IMR-90 (cell line): ENCODE measurements around the gene DUSP22. TPM values are rescaled to one million over a fixed set of nuclear protein-coding genes. Genes with fewer than 3 reads are reported as not detected.

ENCODE experiments used
- ATAC-seq: fragments of 200-7000 bp; cut with Tn5 transposase; 2 replicates; pipeline ENCODE4 v1.9.1; 2020; ENCODE audit warnings: low read depth, mild to moderate bottlenecking, moderate library complexity
- BruUV-seq: library from RNA; stranded (reverse); fragments of 400-500 nt; replicated peaks from 2 replicates; lab custom pipeline; 2021; lab: Mats Ljungman, UMichigan
- CTCF ChIA-PET: fragments of 300-600 bp; formaldehyde crosslinking; extraction: SDS; loops from one replicate; lab custom pipeline; 2021; ENCODE audit warnings: antibody characterized with exemption; lab: Yijun Ruan, JAX
- POLR2A ChIA-PET: fragments of 300-600 bp; sonication (Branson Sonifier 250); formaldehyde crosslinking; loops from one replicate; lab custom pipeline; 2022; ENCODE audit warnings: antibody characterized with exemption; ENCODE audit not compliant: unreplicated experiment; lab: Charles Lee
- DNase-seq: peaks from one replicate; pipeline ENCODE4 v3.0.0; 2013
- H2AFZ ChIP-seq: replicated peaks from 2 replicates; pipeline ENCODE3; 2013; ENCODE audit warnings: low read length, mild to moderate bottlenecking; ENCODE audit not compliant: poor library complexity
- H2AK5ac ChIP-seq: 2 replicates; pipeline ENCODE4 v1.6.1; 2013; ENCODE audit warnings: low read depth, low read length, inconsistent platforms
- H2AK9ac ChIP-seq: replicated peaks from 2 replicates; pipeline ENCODE3; 2013; ENCODE audit warnings: mild to moderate bottlenecking, low read depth, low read length, moderate library complexity; ENCODE audit not compliant: poor library complexity
- H2BK120ac ChIP-seq: 2 replicates; pipeline ENCODE4 v1.6.1; 2013; ENCODE audit warnings: low read depth, low read length, inconsistent platforms
- H2BK15ac ChIP-seq: 3 replicates; pipeline ENCODE4 v1.6.1; 2013; ENCODE audit warnings: low read depth, low read length, inconsistent platforms
- H2BK20ac ChIP-seq: 2 replicates; pipeline ENCODE4 v1.6.1; 2013; ENCODE audit warnings: low read depth, mild to moderate bottlenecking, inconsistent platforms, low read length, moderate library complexity
- H2BK5ac ChIP-seq: 2 replicates; pipeline ENCODE4 v1.6.1; 2013; ENCODE audit warnings: mild to moderate bottlenecking, low read depth, low read length, inconsistent platforms; ENCODE audit not compliant: poor library complexity, severe bottlenecking
- H3K14ac ChIP-seq: replicated peaks from 2 replicates; pipeline ENCODE4 v1.6.1; 2013; ENCODE audit warnings: low read depth, low read length, inconsistent platforms
- H3K18ac ChIP-seq: 2 replicates; pipeline ENCODE4 v1.6.1; 2013; ENCODE audit warnings: low read depth, low read length, control low read depth
- H3K23ac ChIP-seq: 2 replicates; pipeline ENCODE4 v1.6.1; 2013; ENCODE audit warnings: low read depth, low read length, inconsistent platforms
- H3K27ac ChIP-seq: 2 replicates; pipeline ENCODE4 v1.5.1; 2013; ENCODE audit warnings: mild to moderate bottlenecking, control low read depth, low read length; ENCODE audit not compliant: insufficient read depth
- H3K27me3 ChIP-seq: 2 replicates; pipeline ENCODE4 v1.6.1; 2013; ENCODE audit warnings: low read length; ENCODE audit not compliant: control insufficient read depth, insufficient read depth
- H3K36me3 ChIP-seq: 2 replicates; pipeline ENCODE4 v1.6.1; 2013; ENCODE audit warnings: low read length, mixed read lengths; ENCODE audit not compliant: control insufficient read depth, insufficient read depth
- H3K4ac ChIP-seq: 2 replicates; pipeline ENCODE4 v1.6.1; 2013; ENCODE audit warnings: low read depth, low read length, inconsistent platforms
- H3K4me1 ChIP-seq: 2 replicates; pipeline ENCODE4 v1.6.1; 2013; ENCODE audit warnings: low read length, mixed read lengths; ENCODE audit not compliant: control insufficient read depth, insufficient read depth
- H3K4me2 ChIP-seq: 2 replicates; pipeline ENCODE4 v1.6.1; 2013; ENCODE audit warnings: low read depth, mild to moderate bottlenecking, control low read depth, low read length, moderate library complexity
- H3K4me3 ChIP-seq: 2 replicates; pipeline ENCODE4 v1.5.1; 2013; ENCODE audit warnings: low read depth, mild to moderate bottlenecking, control low read depth, low read length, moderate library complexity; ENCODE audit not compliant: insufficient read depth
- H3K56ac ChIP-seq: 2 replicates; pipeline ENCODE4 v1.6.1; 2013; ENCODE audit warnings: low read length, inconsistent platforms; ENCODE audit not compliant: insufficient read depth; ENCODE audit errors: extremely low read depth
- H3K79me1 ChIP-seq, 2 experiments: 2 replicates each; pipeline ENCODE4 v1.6.1; 2013; ENCODE audit warnings: low read length in 2 of 2, inconsistent platforms in 1 of 2, low read depth in 1 of 2
- H3K9ac ChIP-seq: 2 replicates; pipeline ENCODE4 v1.6.1; 2013; ENCODE audit warnings: low read depth, low read length, control low read depth
- H3K9me1 ChIP-seq: 2 replicates; pipeline ENCODE4 v1.6.1; 2013; ENCODE audit warnings: low read length, inconsistent platforms; ENCODE audit not compliant: insufficient read depth
- H3K9me3 ChIP-seq: 2 replicates; pipeline ENCODE4 v1.6.1; 2013; ENCODE audit warnings: low read length; ENCODE audit not compliant: control insufficient read depth, insufficient read depth
- H4K20me1 ChIP-seq: 2 replicates; pipeline ENCODE4 v1.6.1; 2013; ENCODE audit warnings: low read length, inconsistent platforms; ENCODE audit not compliant: insufficient read depth
- H4K5ac ChIP-seq: 2 replicates; pipeline ENCODE4 v1.6.1; 2013; ENCODE audit warnings: mild to moderate bottlenecking, low read depth, low read length, control low read depth
- H4K8ac ChIP-seq, 2 experiments: 2 replicates each; pipeline ENCODE4 v1.6.1; 2013; ENCODE audit warnings: low read depth in 2 of 2, low read length in 2 of 2, control low read depth in 1 of 2, inconsistent platforms in 1 of 2
- H4K91ac ChIP-seq: 2 replicates; pipeline ENCODE4 v1.6.1; 2013; ENCODE audit warnings: low read depth, low read length, inconsistent platforms; ENCODE audit not compliant: insufficient read depth
- BHLHE40 ChIP-seq: fragments of 150-350 bp; IDR thresholded peaks from 2 replicates; pipeline ENCODE4 v1.6.1; 2016; ENCODE audit warnings: mild to moderate bottlenecking, low read depth, low read length
- CHD1 ChIP-seq: IDR thresholded peaks from 2 replicates; pipeline ENCODE4 v1.6.1; 2012; ENCODE audit warnings: low read depth, low read length, improper control_type of control experiment
- CTCF ChIP-seq: conservative IDR thresholded peaks from 2 replicates; pipeline ENCODE4 v1.5.1; 2012; ENCODE audit warnings: mild to moderate bottlenecking, low read depth, low read length, improper control_type of control experiment
- MAFK ChIP-seq: IDR thresholded peaks from 2 replicates; pipeline ENCODE4 v1.6.1; 2012; ENCODE audit warnings: low read depth, low read length, improper control_type of control experiment
- MAZ ChIP-seq: IDR thresholded peaks from 2 replicates; pipeline ENCODE4 v1.6.1; 2012; ENCODE audit warnings: low read depth, mild to moderate bottlenecking, low read length, improper control_type of control experiment, moderate library complexity, borderline replicate concordance
- NFE2L2 ChIP-seq: fragments of 150-350 bp; IDR thresholded peaks from 2 replicates; pipeline ENCODE4 v1.6.1; 2016; ENCODE audit warnings: low read depth, mild to moderate bottlenecking, low read length
- RCOR1 ChIP-seq: IDR thresholded peaks from 2 replicates; pipeline ENCODE4 v1.6.1; 2012; ENCODE audit warnings: mild to moderate bottlenecking, low read length, improper control_type of control experiment; ENCODE audit not compliant: insufficient replicate concordance
- USF2 ChIP-seq: fragments of 150-350 bp; IDR thresholded peaks from 2 replicates; pipeline ENCODE4 v1.6.1; 2017; ENCODE audit warnings: mild to moderate bottlenecking, antibody characterized with exemption, low read length, low read depth
- WGBS, 2 experiments: methylation state at CpG; one replicate each; pipeline versions ENCODE4 v1.1.5 to v1.1.7; 2013; ENCODE audit warnings: missing lambda C conversion rate in 2 of 2; ENCODE audit not compliant: insufficient read length in 1 of 2; ENCODE audit errors: extremely low coverage in 2 of 2; 5-methylcytosine and 5-hydroxymethylcytosine counted together
- dilution Hi-C: fragments of 300-500 bp; cut with HindIII; formaldehyde crosslinking; loops from one replicate; pipeline ENCODE4 v1.14.3; 2018; ENCODE audit warnings: low sequenced_read_pairs; ENCODE audit not compliant: unreplicated experiment
- in situ Hi-C: fragments of 300-500 bp; cut with MboI; formaldehyde crosslinking; loops from 3 replicates; pipeline ENCODE4 v1.14.3; 2019; ENCODE audit warnings: low sequenced_read_pairs, inconsistent platforms, mixed read lengths
- intact Hi-C: fragments of 100-400 bp; cut with micrococcal nuclease; formaldehyde crosslinking; loops from 2 replicates; pipeline ENCODE4 v1.10.0; 2022
- polyA plus RNA-seq, 3 experiments: library from polyadenylated mRNA; depleted of rRNA; stranded (reverse); fragments of >200 nt; gene quantifications; 2 replicates each; pipeline ENCODE4 v1.2.3, GENCODE V29; 2012; ENCODE audit warnings: low replicate concordance in 1 of 3
- total RNA-seq: library from RNA; depleted of rRNA; stranded (reverse); fragments of >200 nt; gene quantifications from 2 replicates; pipeline ENCODE4 v1.2.3, GENCODE V29; 2012
- TF ChIP-seq, protein P1 (sequence below): fragments of 150-350 bp; IDR thresholded peaks from 2 replicates; pipeline ENCODE4 v1.6.1; 2016; ENCODE audit warnings: low read depth, mild to moderate bottlenecking, low read length, moderate library complexity, borderline replicate concordance

The DUSP22 gene
- total and polyA plus RNA-seq, 2 of the 4 experiments (the other 2 are of a cell fraction): 7.1 to 8.2 TPM

DNA sequence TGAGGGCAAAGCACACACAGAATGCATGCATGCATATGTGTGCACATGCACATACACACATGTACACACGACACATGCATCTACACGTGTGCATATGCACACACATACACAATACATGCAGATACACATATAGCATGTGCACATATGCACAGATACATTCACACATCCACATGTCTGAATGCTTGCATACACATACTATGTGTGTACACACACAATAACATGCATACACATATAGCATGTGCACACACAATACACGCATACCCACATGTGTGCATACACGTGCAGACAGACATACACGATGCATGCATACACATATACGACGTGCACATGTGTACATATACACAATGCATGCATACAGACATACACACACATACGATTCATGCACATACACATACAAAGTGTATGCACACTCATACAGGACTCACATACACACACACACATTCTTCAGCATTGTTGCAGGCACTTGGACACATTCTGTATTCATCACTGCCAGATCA is 75.1 kb downstream of the DUSP22 start (continued):
- TF ChIP-seq BHLHE40 (no peak), CHD1 (no peak), MAFK (no peak)
- TF ChIP-seq, protein P1, sequence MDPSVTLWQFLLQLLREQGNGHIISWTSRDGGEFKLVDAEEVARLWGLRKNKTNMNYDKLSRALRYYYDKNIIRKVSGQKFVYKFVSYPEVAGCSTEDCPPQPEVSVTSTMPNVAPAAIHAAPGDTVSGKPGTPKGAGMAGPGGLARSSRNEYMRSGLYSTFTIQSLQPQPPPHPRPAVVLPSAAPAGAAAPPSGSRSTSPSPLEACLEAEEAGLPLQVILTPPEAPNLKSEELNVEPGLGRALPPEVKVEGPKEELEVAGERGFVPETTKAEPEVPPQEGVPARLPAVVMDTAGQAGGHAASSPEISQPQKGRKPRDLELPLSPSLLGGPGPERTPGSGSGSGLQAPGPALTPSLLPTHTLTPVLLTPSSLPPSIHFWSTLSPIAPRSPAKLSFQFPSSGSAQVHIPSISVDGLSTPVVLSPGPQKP: no peak

GRCh38 chr6:367891-368630 is 75.8 kb downstream of the DUSP22 start:
- H3K9me3 ChIP-seq: peaks cover 24% of the 10 kb centered on the region
- no peaks in the 10 kb centered on the region for H3K79me1 ChIP-seq
- dilution Hi-C loops: no loop called here
- no peaks in the 10 kb centered on the region for H4K20me1 ChIP-seq
- H2BK5ac ChIP-seq: no peak overlapping the region
- no peak overlapping the region for H4K91ac ChIP-seq
- peaks cover 23% of the 10 kb centered on the region for H3K27me3 ChIP-seq
- H3K9ac ChIP-seq: no peak overlapping the region
- no peak overlapping the region for H3K23ac ChIP-seq
- no peak overlapping the region for H2AK5ac ChIP-seq
- H3K27ac ChIP-seq: no peak overlapping the region
- WGBS, 2 experiments: 47% methylated on average over 4 of the region's 17 CpGs; no CpG with 5 or more reads in 1 of the 2 experiments
- no peak overlapping the region for H2AFZ ChIP-seq
- TF ChIP-seq, protein P1: no peak
- TF ChIP-seq NFE2L2 (no peak), BHLHE40 (no peak), USF2 (no peak), RCOR1 (no peak), MAZ (no peak), MAFK (no peak), CTCF (no peak)
- no peak overlapping the region for H4K5ac ChIP-seq
- H3K4ac ChIP-seq: no peak overlapping the region
- BruUV-seq: no TSS peak
- no peak overlapping the region for H2BK15ac ChIP-seq
- ATAC-seq (no peak), DNase-seq (no peak)
- CTCF ChIA-PET: no interaction called here
- no peak overlapping the region for H3K14ac ChIP-seq
- H3K4me2 ChIP-seq: no peak overlapping the region
- no peak overlapping the region for H2BK20ac ChIP-seq
- no peak overlapping the region for H2BK120ac ChIP-seq
- H2AK9ac ChIP-seq: no peak overlapping the region
- intact Hi-C loops: no loop called here
- no peaks in the 10 kb centered on the region for H3K4me1 ChIP-seq
- in situ Hi-C loops: no loop called here
- H3K18ac ChIP-seq: no peak overlapping the region
- no peaks in the 10 kb centered on the region for H3K36me3 ChIP-seq
- no peak overlapping the region for H3K4me3 ChIP-seq
- H3K56ac ChIP-seq: no peak overlapping the region
- POLR2A ChIA-PET: no interaction called here
- no peak overlapping the region for H4K8ac ChIP-seq
- no peaks in the 10 kb centered on the region for H3K9me1 ChIP-seq
